TTC549 (cell line): ENCODE results near the gene TMPRSS11A.

Source experiments
- FAIRE-seq: peaks from 2 replicates; lab custom pipeline; 2012; peaks lifted over from hg19 to GRCh38; lab: Jason Lieb, UNC

TMPRSS11A gene

DNA sequence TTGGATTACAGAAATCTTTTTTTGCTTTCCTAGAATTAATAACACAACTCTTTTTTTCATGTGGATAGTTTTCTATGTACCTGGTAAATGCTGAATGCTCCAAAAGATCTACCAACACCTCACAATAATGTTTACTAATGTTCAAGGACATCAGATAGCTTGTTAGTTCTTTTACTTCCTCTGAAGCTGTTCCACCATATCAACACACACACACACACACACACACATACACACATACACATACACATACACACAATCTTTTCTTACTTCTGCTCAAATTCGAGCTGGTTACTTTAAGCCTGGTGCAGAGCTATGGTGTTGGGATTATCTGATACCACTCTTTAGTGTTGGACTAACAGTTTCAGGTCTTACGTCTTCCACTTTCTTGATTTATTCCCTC is 51.2 kb downstream of the TMPRSS11A start:
- no peak for FAIRE-seq

DNA sequence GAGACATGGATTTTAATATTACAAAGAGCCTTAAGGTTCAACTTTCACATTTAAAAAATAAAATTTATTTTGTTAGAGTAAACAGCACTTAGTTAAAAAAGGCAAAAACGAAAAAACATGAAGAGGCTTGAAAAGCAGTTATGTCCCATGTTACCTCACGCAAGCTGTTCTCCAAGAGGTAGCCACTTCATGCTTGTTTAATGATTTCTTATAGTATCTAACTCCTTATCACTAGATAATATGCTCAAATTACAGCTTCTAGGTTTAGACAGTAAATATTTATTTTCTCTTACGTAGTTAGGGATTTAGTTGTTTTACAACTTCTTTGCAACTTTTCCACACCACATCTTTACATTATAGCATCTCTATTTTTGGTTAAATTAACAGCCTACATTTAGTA is 51.7 kb downstream of the TMPRSS11A start:
- FAIRE-seq, result no peak

DNA sequence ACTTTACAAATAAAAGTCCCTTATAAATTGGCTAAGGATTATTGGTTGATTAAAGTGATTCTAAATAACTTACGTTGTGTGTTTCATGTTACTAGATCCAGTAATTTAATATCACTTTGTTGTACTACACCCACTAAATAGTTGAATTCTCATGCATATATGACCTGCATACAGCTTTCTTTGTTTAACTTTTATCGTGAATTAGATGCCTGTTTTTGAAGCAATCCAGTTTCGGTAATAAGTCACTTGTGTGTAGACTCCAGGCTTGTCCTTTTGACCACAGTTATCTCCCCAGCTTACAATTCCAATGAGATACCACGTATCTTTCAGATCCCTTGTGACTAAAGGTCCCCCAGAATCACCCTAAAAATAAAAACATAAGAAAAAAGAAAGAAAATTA is 52.2 kb downstream of the TMPRSS11A start:
- no peak for FAIRE-seq

DNA sequence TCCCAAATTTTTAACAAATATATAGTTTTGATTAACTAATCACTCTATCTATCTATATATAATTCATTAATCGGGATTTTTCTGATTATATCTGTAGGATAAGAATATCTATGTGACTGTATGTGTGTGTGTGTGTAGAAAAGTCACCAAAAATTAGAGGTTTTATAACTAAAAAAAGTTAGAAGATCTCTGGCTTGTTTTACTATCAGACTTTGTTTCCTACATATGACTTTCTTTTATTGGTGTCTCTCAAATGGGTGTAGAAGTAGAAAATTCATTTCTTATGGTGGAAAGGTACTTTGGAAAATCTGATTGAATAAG is 52.7 kb downstream of the TMPRSS11A start:
- no peak for FAIRE-seq

DNA sequence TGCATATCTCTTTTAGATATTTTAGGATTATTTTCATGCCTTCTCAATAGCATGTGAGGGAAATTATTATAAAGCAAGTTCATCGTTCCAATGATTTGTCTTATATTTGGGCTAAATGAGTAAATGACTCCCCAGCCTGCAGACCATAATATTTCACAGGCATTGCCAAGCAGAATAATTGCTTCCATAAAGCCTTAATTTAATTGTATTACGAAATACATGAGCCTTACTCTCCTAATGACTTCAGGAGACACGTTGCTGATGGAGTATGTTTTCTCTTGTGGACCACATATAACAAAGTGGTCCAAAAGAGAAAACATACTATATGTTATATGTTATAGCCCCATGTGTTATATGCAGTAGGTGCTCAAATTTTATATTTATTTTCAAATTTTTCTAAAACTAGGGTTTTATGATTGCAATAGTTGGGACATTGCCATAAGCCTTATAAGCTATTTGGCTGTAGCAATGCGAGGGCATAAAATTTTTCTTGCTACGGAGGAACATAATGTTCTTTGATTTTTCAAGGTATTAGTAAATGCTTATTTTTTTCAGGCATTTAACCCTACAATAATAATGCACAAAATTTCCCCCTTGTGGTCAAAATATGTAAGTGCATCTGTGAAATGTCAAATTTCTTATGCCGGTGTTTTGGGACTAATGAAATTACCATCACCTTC is 53.2 kb downstream of the TMPRSS11A start:
- peak; percentile 58 for FAIRE-seq

DNA sequence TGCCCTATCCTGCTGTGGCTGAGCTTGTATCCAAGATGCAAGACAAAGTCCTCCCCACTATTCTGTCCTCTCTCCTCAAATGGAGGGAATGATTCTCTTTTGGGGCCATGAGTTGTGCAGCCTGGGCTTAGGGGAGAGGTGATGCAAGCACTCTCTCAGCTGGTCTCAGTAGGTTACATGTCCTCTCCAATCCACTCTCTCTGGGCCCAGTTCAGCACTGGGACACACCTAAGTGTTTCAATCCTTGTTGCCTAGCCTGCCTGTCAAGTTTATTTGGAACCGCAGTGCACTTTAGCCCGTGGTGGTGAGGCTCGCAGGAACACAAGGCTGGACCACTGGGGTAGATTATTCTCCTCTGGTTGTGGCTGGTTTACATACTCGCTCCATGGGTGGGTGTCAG is 55.6 kb downstream of the TMPRSS11A start:
- FAIRE-seq, result no peak

DNA sequence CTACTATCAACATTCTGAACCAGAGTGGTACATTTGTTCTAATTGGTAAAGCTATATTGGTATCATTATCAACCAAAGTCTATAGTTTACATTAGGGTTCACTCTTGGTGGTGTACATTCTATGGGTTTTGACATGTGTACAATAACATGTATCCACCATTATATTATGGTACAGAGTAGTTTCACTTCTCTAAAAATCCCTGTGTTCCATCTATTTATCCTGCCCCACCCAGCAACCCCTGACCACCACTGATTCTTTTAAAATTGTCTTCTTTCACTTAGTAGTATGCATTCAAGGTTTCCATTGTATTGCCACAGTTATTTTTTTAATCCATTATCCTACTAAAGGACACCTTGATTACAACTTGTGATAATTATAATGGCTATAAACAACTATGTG is 64.2 kb downstream of the TMPRSS11A start:
- FAIRE-seq, result no peak

DNA sequence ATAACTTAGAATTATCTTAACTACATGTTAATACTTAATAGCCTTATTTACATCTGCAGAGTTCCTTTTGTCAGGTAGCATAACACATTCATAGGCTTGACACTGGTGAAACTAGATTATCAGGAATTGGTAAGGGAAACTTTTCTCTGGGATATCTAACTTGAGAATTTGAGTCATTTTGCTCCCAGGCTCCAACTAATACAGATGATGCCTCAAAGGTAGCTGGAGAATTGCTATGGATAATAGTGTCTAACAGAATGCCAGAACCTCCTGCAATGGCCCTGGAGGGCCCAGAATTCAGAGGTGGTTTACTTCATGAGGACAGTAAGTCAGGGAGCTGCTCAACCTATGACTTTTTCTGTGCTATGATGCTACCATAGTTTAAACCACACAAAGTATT is 65.6 kb downstream of the TMPRSS11A start:
- FAIRE-seq, result no peak

DNA sequence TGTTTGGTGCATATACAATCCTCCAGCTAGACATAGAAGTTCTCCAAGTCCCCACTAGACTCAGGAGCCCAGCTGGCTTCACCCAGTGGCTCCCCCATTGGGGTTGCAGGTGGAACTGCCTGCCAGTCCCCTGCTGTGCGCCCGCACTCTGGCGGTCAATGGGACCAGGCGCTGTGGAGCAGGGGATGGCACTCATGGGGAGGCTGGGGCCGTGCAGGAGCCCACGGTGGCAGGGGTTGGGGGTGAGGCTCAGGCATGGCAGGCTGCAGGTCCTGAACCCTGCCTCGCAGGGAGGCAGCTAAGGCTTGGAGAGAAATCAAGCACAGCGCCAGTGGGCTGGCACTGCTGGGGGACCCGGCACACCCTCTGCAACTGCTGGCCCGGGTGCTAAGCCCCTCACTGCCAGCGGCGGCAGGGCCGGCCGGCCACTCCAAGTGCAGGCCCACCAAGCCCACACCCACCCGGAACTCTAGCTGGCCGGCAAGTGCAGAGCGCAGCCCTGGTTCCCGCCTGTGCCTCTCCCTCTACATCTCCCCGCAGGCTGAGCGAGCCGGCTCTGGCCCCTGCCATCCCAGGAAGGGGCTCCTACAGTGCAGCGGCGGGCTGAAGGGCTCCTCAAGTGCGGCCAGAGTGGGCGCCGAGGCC is 66.8 kb downstream of the TMPRSS11A start:
- FAIRE-seq, result no peak

DNA sequence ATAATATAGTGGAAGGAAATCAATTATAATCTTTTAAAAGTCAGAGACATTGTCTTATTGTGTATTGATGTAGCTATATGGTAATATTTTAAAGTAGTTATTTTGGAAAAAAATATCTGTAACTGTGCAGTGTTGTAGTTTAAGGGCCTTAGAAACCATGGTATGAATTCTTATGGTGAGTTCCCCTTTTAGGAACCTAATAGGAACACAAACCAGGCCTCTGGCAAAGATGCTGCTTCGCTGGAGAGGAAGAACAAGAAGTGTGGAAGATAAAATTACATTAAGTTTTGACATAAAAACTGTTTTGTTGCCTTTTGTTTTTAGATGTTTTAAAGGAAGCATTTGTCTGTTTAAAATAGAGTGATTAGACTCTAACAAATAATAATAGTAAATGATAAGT is 68.6 kb downstream of the TMPRSS11A start:
- FAIRE-seq, result no peak

DNA sequence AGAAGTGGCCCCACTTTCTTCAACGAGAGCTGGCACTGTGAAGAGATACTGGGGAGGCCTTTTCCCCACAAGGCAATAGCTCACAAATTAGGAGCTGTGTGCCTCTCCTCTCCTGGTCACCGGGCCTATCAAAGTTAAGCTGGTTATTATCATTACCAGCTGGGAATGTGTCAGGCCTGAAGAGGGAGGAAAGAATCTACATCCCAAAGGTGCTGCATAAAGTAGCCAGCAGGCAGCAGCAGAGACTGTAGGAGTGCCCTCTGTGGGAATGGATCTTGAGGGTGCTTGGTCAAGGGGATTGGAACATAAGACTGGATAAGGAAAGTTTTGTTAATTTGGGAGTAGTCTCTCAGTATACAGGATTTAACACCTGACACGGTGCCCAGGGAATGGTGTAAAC is 70.4 kb downstream of the TMPRSS11A start:
- no peak for FAIRE-seq

DNA sequence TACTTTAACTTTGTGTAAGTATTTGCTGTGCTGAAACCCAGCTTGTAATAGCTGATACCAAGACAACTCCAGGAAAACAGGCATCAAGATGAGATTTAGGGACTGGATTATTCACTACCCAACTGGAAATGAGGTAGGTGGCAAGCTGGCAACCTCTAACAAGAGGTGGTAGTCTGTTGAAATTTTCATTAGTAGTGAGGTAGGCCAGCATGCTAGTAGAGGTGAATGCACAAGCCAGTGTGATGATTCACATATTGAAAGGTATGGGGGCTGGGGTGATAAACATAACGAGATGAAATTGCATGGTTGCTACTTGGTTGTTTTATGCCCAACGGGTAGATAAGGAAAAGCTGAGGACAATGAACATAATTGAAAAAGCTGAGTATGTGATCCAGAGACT is 71.0 kb downstream of the TMPRSS11A start:
- FAIRE-seq, result no peak

DNA sequence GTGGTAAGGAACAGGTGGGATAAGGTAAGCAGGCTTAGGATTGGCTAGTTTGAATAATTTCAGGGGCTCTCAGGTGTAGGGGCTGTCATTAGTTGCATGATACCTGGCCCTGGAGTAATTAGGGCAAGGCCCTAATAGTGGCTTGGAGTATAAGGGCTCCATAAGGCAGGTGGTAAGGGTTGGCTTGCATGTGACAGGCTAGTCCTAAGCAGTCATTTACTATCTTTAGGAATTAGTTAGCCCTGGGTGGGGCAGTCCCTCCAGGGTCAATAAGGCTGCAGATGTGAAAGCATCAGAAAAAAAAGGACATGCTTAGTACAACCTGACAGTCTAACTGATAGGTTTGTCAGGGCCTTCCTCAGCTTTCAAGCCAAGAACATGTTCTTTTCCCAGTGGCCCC is 71.6 kb downstream of the TMPRSS11A start:
- FAIRE-seq, result no peak

DNA sequence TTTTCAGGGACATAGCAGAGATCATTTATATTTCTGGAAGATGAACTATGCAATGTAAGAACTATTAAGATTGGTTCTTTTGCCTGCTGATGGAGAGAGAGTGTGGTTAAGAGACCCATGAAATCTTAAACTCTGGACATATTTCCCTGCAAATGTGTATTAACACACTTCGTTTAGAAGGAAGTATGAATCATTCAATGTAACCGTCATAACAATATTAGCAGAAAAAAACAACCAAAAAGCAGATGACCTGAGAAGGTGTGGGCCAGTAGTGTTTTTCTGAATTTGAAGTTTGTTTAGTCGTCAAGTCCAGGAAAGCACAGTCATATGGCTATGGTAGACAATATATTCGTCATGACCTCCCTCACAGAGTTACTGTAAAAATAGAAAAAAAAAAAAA is 77.0 kb downstream of the TMPRSS11A start:
- no peak for FAIRE-seq

DNA sequence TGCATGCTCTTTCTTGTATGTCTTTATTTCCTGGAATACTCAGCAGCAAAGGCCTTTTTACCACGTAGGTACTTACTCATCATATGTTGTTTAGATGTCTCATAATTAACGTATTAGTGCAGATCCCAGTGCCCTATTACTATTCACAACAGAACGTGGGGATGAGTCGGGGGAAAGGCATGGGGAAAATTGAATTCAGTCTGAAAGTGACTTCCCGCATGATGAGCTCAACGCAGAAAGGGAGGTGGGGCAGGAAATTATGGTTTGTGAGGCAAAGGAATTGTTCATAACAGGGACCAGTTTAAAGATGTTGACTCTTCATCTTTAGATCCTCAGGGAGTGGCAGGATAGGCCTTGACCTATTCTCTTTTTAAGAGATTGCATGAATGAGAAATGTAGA is 77.5 kb downstream of the TMPRSS11A start:
- FAIRE-seq, result no peak

DNA sequence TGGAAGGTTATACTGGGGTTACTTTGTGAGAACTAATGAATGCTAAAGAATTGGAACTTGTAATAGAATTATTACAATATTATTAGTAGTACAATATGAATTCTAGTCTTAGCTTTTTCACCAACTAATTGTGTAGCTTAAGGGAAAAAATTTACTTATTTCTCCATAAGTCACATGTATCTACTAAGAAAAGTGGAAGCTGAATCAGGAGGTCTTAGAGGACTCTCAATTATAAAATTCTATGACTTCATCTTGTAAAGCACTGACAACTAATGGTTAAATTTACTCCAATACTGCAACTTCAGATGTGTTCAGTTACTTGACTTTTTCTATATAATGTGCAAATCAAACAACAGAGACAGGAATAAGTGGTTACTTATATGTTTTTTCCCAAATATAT is 78.6 kb downstream of the TMPRSS11A start:
- FAIRE-seq, result no peak

DNA sequence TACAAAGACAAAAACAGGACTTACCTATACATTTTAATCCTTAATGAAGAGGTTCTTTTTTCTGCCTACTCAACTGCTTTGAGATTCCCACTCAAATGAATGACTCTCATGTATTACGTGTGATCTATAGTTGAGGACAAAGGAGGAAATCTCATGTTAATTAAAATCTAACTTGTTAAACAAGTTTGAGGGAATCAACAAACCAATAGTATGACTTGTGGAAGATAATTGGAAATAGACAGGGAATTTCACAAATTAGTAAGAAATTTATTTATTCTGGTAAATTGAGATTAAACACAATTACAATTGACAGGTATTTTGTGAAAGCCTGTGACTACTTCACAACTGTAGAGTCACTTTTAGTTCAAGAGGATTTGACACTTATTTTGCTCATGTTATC is 79.4 kb downstream of the TMPRSS11A start, which contains the start of gene TMPRSS11D:
Gene TMPRSS11D, minus strand, starts transcription at position 101 of the 400 bp plus-strand sequence. Its CDS starts 69 bp downstream, at position 32.
- FAIRE-seq, result no peak

DNA sequence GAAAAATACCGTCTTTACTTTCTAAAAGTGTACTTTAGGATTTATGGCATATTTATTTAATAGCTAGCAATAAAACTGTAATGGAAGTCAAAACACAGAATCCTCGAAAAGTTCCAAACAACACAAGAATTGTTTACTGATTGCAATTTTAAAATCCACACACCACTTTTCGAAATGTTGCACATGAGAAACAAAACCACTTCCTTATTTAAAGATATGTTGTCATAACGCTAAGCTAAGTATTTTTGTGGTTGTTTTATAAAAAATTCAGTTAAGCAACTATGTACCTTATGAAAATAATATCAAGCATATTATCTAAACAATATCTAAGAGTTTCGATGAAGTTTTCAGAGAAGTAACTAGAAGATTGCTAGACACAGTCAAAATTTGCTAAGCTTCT is 79.8 kb downstream of the TMPRSS11A start:
- FAIRE-seq, result no peak

DNA sequence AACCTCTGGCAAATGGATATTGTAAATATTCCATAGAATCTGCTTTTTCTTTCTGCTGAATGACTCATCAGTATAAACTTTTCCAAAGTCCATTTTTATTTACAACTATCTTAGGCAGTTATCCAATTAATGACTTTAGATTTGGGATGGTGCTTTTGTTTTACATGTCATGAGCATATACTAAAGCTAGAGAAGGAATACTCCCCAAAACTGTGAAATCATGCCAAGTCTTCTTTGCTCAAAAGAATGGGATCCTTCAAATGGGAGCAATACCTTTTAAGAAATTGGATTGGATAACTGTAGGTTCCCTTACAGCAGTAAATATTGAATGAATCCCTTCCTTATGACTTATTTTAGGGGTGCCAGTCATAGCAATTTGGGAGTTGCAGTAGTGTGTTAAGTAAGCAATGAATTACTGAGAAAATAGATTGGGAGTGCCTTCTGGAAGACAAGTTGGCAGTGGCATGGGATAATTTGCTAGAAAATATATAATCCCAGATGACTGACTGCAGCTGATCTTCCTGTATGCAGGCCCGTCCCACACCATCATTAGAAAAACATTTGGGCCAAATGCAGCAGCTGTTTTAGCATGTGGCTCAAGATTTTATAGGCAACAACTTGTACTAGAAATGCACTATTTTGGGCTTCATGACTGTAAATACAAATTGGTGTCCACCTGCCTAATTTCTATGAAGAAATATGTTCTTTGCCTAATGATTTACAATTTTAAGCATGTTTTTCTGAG is 82.3 kb downstream of the TMPRSS11A start:
- FAIRE-seq, result no peak

DNA sequence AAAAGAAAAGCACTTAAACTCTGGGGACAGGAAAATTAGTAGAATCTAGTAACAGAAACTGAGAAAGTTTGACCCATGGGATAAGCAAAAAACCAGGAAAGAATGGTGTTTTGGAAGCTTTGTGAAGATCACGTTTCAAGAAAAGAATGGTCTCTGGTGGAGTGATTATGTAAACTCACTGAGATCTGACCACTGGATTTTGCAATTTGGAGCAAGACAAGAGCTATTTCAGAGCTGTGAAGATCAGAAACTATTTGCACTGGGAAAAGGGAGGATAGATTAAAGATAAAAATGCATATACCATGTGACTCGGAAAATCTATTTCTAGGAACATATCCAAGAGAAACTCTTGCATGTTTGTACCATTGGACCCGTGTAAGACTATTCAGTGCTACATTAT is 83.8 kb downstream of the TMPRSS11A start:
- no peak for FAIRE-seq

DNA sequence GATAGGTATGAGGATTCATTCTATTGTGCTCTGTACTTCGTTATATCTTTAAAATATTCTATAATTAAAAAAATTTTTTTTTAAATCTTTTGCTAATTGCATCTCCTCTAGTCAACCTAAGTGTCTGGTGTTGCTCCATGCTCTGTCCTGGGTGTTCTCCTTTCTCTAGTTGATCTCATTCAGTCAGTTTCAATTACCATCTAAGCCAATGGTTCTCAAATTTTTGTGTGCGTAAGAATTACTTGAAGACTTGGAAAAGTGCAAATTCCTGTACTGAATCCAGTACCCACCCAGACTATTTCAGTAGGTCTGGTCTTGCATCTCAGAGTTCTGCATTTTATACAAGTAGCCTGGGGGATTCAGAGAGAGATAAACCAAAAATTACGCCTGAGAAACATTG is 86.2 kb downstream of the TMPRSS11A start:
- FAIRE-seq, result no peak

DNA sequence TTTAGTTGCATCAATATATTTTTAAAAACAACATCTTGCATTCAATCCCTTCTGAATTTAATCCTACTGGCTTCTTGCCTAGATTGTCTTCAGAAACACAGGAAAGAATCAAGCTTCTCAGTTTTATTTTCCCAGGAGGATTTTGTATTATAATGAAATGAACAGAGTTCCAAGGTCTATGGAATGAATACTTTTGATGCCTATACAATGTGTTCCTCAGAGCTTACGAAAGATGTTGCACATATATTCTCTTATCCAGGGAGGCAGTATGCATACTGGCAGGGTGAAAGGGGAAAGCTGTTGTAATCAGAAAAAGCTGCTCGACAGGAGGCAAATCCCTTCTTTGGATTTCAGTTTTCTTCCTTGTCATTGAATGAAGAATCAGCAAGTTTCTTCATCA is 88.3 kb downstream of the TMPRSS11A start:
- no peak for FAIRE-seq

DNA sequence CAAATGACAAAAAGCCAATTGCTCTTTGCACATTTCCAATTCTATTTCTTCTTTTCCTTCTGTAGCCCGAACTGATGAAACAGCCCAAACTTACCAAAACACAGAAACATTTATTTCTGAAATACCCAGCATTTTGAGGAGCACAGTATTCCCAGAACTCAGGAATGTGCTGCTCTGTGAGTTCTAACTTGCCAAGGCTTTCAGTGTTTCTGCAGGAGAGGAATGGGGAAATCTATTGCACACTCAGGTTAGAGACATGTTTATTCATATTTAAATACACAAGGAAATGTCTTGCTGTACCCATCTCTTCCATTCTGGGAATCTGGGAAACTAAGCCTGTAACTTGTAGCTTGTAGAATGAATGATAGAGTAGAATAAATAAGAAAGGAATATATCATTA is 90.2 kb downstream of the TMPRSS11A start:
- no peak for FAIRE-seq

DNA sequence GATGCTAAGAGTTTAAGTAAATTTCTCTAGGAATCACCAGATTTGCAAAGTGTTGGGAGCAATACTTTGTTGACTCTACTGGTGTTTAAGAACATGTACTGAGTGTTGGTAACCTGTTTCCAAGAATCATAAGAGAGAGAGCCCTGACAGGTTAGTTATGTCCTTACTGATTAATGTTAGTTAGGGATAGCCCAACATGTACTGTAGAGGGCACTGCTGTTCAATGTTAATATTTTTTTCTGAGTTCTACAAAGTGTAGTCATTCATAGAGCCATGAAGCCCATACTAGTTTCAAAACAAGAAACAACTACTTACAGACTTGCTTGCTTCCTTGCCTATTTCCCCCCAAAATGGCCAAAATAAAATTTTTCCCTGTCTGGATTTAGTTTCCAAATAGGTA is 91.4 kb downstream of the TMPRSS11A start:
- no peak for FAIRE-seq
